H1 (cell line): ENCODE measurements around the gene LRRC19.

Experiments used
- CEBPB ChIP-seq: IDR thresholded peaks from 2 replicates; pipeline ENCODE4 v1.6.1; 2012; ENCODE audit warnings: low read depth, low read length
- CHD2 ChIP-seq: IDR thresholded peaks from 2 replicates; pipeline ENCODE4 v1.6.1; 2012; ENCODE audit warnings: low read length, improper control_type of control experiment
- EGR1 ChIP-seq: IDR thresholded peaks from 2 replicates; pipeline ENCODE4 v1.6.1; 2011; ENCODE audit warnings: low read depth, low read length, borderline replicate concordance
- EP300 ChIP-seq, 2 experiments: IDR thresholded peaks; 1 replicate in 1 of 2; 2 replicates in 1 of 2; pipeline ENCODE4 v1.6.1; 2011 to 2012; ENCODE audit warnings: low read depth in 2 of 2, low read length in 2 of 2, mild to moderate bottlenecking in 2 of 2, borderline replicate concordance in 1 of 2, inconsistent platforms in 1 of 2, moderate library complexity in 1 of 2
- EZH2 ChIP-seq: fragments of 200-600 bp; sonication (generic); IDR thresholded peaks from 2 replicates; pipeline ENCODE4 v1.7.1; 2012; ENCODE audit warnings: low read depth, mild to moderate bottlenecking, moderate library complexity, low read length, inconsistent platforms; ENCODE audit not compliant: severe bottlenecking
- JUN ChIP-seq: IDR thresholded peaks from 2 replicates; pipeline ENCODE4 v1.6.1; 2011; ENCODE audit warnings: low read depth, mild to moderate bottlenecking, improper control_type of control experiment, low read length
- POLR2A ChIP-seq, 2 experiments: IDR thresholded peaks; 1 replicate in 1 of 2; 2 replicates in 1 of 2; pipeline ENCODE4 v1.6.1; 2011; ENCODE audit warnings: low read depth in 2 of 2, low read length in 2 of 2, mild to moderate bottlenecking in 2 of 2; ENCODE audit errors: control extremely low read depth in 1 of 2
- POLR2AphosphoS5 ChIP-seq: IDR thresholded peaks from 2 replicates; pipeline ENCODE4 v1.6.1; 2011; ENCODE audit warnings: low read depth, low read length
- RAD21 ChIP-seq, 2 experiments: IDR thresholded peaks in 1 of 2; conservative IDR thresholded peaks in 1 of 2; 2 replicates each; pipeline ENCODE4 v1.6.1; 2011; ENCODE audit warnings: low read depth in 2 of 2, low read length in 2 of 2, improper control_type of control experiment in 1 of 2, inconsistent platforms in 1 of 2, mild to moderate bottlenecking in 1 of 2, moderate library complexity in 1 of 2
- SIN3A ChIP-seq, 2 experiments: IDR thresholded peaks in 1 of 2; conservative IDR thresholded peaks in 1 of 2; 2 replicates each; pipeline ENCODE4 v1.6.1; 2011 to 2012; ENCODE audit warnings: low read length in 2 of 2, improper control_type of control experiment in 1 of 2, low read depth in 1 of 2, mild to moderate bottlenecking in 1 of 2
- USF2 ChIP-seq: IDR thresholded peaks from 2 replicates; pipeline ENCODE4 v1.6.1; 2011; ENCODE audit warnings: low read length, improper control_type of control experiment
- TF ChIP-seq, protein P1 (sequence below), 3 experiments: IDR thresholded peaks; 1 replicate in 2 of 3; 2 replicates in 1 of 3; pipeline versions ENCODE4 v1.5.1 to v1.6.1; 2011; ENCODE audit warnings: low read length in 3 of 3, mild to moderate bottlenecking in 3 of 3, inconsistent platforms in 2 of 3, low read depth in 1 of 3, moderate library complexity in 1 of 3; ENCODE audit not compliant: insufficient read depth in 1 of 3; ENCODE audit errors: control extremely low read depth in 1 of 3
- TF ChIP-seq, protein P2 (sequence below): IDR thresholded peaks from 2 replicates; pipeline ENCODE4 v1.6.1; 2012; ENCODE audit warnings: inconsistent platforms
- TF ChIP-seq, protein P3 (sequence below): IDR thresholded peaks from 2 replicates; pipeline ENCODE4 v1.6.1; 2012; ENCODE audit warnings: inconsistent platforms

GRCh38 chr9:27042476-27042875 is 37.0 kb upstream of the LRRC19 start:
- TF ChIP-seq JUN (no peak), POLR2A (IDR thresholded peaks at IDR 0.05; ENCODE audit: control extremely low read depth in 1 of 2, low read depth in 2 of 2, low read length in 2 of 2) (no peak), EZH2 (no peak), USF2 (no peak), CHD2 (no peak), POLR2AphosphoS5 (no peak), SIN3A (conservative IDR thresholded peaks at IDR 0.05 in 1 of 2, IDR thresholded peaks at IDR 0.05 in 1 of 2; ENCODE audit: low read depth in 1 of 2, low read length in 2 of 2) (no peak), RAD21 (IDR thresholded peaks at IDR 0.05 in 1 of 2, conservative IDR thresholded peaks at IDR 0.05 in 1 of 2; ENCODE audit: low read depth in 2 of 2, low read length in 2 of 2) (no peak), CEBPB (no peak), EGR1 (no peak), EP300 (IDR thresholded peaks at IDR 0.05; ENCODE audit: borderline replicate concordance in 1 of 2, low read depth in 2 of 2, low read length in 2 of 2) (no peak)
- TF ChIP-seq, protein P1, sequence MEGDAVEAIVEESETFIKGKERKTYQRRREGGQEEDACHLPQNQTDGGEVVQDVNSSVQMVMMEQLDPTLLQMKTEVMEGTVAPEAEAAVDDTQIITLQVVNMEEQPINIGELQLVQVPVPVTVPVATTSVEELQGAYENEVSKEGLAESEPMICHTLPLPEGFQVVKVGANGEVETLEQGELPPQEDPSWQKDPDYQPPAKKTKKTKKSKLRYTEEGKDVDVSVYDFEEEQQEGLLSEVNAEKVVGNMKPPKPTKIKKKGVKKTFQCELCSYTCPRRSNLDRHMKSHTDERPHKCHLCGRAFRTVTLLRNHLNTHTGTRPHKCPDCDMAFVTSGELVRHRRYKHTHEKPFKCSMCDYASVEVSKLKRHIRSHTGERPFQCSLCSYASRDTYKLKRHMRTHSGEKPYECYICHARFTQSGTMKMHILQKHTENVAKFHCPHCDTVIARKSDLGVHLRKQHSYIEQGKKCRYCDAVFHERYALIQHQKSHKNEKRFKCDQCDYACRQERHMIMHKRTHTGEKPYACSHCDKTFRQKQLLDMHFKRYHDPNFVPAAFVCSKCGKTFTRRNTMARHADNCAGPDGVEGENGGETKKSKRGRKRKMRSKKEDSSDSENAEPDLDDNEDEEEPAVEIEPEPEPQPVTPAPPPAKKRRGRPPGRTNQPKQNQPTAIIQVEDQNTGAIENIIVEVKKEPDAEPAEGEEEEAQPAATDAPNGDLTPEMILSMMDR (IDR thresholded peaks at IDR 0.05; ENCODE audit: control extremely low read depth in 1 of 3, insufficient read depth in 1 of 3, low read depth in 1 of 3, low read length in 3 of 3): no peak
- TF ChIP-seq, protein P2, sequence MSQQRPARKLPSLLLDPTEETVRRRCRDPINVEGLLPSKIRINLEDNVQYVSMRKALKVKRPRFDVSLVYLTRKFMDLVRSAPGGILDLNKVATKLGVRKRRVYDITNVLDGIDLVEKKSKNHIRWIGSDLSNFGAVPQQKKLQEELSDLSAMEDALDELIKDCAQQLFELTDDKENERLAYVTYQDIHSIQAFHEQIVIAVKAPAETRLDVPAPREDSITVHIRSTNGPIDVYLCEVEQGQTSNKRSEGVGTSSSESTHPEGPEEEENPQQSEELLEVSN: no peak
- TF ChIP-seq, protein P3, sequence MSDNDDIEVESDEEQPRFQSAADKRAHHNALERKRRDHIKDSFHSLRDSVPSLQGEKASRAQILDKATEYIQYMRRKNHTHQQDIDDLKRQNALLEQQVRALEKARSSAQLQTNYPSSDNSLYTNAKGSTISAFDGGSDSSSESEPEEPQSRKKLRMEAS: no peak
